Heart left ventricle (tissue), 16 donors: ENCODE data around the gene KCNQ4. TPM values are rescaled to one million over a fixed set of nuclear protein-coding genes. Genes with fewer than 3 reads are reported as not detected.

Experiments
- ATAC-seq, 4 donors: fragments of 200-7000 bp; cut with Tn5 transposase; one replicate each; pipeline ENCODE4 v1.9.1; 2020 to 2022; ENCODE audit warnings: moderate library complexity in 4 of 4, mild to moderate bottlenecking in 3 of 4, moderate number of reproducible peaks in 1 of 4
- DNase-seq, 5 donors: peaks; one replicate each; pipeline ENCODE4 v3.0.0-alpha.2; 2020
- H3K27ac ChIP-seq, 12 donors: fragments of 200-600 bp; sonication (generic) in 4 of 12; one replicate each; pipeline versions ENCODE4 v1.5.0 to v1.8.0; 2016 to 2022; ENCODE audit warnings: mild to moderate bottlenecking in 2 of 12
- H3K27me3 ChIP-seq, 9 donors: fragments of 200-600 bp; sonication (generic) in 2 of 9; one replicate each; pipeline versions ENCODE4 v1.5.1 to v1.8.0; 2016 to 2022; ENCODE audit warnings: mild to moderate bottlenecking in 3 of 9
- H3K36me3 ChIP-seq, 9 donors: fragments of 200-600 bp; sonication (generic) in 2 of 9; one replicate each; pipeline versions ENCODE4 v1.5.0 to v1.8.0; 2018 to 2022; ENCODE audit warnings: mild to moderate bottlenecking in 2 of 9
- H3K4me1 ChIP-seq, 12 donors: fragments of 200-600 bp; sonication (generic) in 4 of 12; one replicate each; pipeline versions ENCODE4 v1.5.0 to v1.8.0; 2016 to 2022; ENCODE audit warnings: mild to moderate bottlenecking in 3 of 12
- H3K4me3 ChIP-seq, 12 donors: fragments of 200-600 bp; sonication (generic) in 4 of 12; one replicate each; pipeline versions ENCODE4 v1.5.0 to v1.8.0; 2017 to 2022; ENCODE audit warnings: mild to moderate bottlenecking in 9 of 12, moderate library complexity in 4 of 12
- H3K9me3 ChIP-seq, 12 donors: fragments of 200-600 bp; sonication (generic) in 4 of 12; one replicate each; pipeline versions ENCODE4 v1.5.0 to v1.8.0; 2016 to 2022; ENCODE audit warnings: mild to moderate bottlenecking in 1 of 12
- POLR2A ChIP-seq, 2 donors: fragments of 450-650 bp; IDR thresholded peaks; one replicate each; pipeline ENCODE4 v1.6.1; 2017; ENCODE audit warnings: antibody characterized with exemption in 2 of 2, mild to moderate bottlenecking in 2 of 2, moderate library complexity in 2 of 2
- WGBS, 4 donors: extraction: QIAGEN DNeasy Blood & Tissue Kit in 2 of 4; methylation state at CpG; one replicate each; pipeline versions ENCODE4 v1.1.5 to v1.1.7; 2013 to 2018; 5-methylcytosine and 5-hydroxymethylcytosine counted together
- intact Hi-C, 10 donors: fragments of 100-400 bp; cut with DNase I; formaldehyde crosslinking; loops; one replicate each; pipeline versions ENCODE4 v1.11.1 to v1.14.2; 2022
- polyA plus RNA-seq, 2 donors: library from polyadenylated mRNA; stranded (reverse); fragments of 200-250 nt; gene quantifications; one replicate each; pipeline ENCODE4 v1.2.3, GENCODE V29; 2013
- total RNA-seq, 9 donors: library from RNA; depleted of rRNA in 2 of 9; stranded (reverse); fragments of >200 nt in 2 of 9; fragmentation: NEBNext Ultra II Directional in 3 of 9; extraction: Animal tissue kit (Norgen Biotek cat#: 25700) in 3 of 9; gene quantifications; one replicate each; pipeline versions ENCODE4 v1.1.0 to v1.2.4, GENCODE V29; 2016 to 2023
- TF ChIP-seq, protein P1 (sequence below), 12 donors: fragments of 200-600 bp; sonication (generic) in 4 of 12; IDR thresholded peaks; one replicate each; pipeline versions ENCODE4 v1.5.0 to v1.8.0; 2018 to 2022; ENCODE audit warnings: antibody characterized with exemption in 12 of 12, mild to moderate bottlenecking in 5 of 12
- donor health status: ischemic (EF 13 %, LVEDD 7.1; RV severe dilation, severe dysfunction).
- donor health status: healthy with polysubstance abuse.
- donor health status: DM: no; HTN: yes; CAD: no.
- donor health status: DM: no; HTN: no; CAD: no.
- donor health status: ischemic (EF 25% LVEDD 6.9; RV normal size, moderate dysfunction).
- donor health status: ischemic (EF 25% LVEDD 5.7; RV mildly dilated, moderate dysfunction).
- donor health status: healthy.
- donor health status: DM: yes; HTN: yes; CAD: no.
- donor health status: ischemic (EF 35%, LVEDD 5.7; RV mildly dilated, moderate dysfunction).
- donor health status: nonischemic (EF 11% LVEDD 7.7; RV severe dilation, severe dysfunction).
- donor health status: DM: yes; HTN: yes; CAD: no.
- donor health status: PGD.
- donor health status: ischemic (EF 29% LVEDD 5.4; RV normal size, mild dysfunction).
- donor health status: nonischemic (EF 23%, LVEDD 6.1; RV moderate dilation, normal function).

KCNQ4 gene
- total and polyA plus RNA-seq, 11 donors, result 1.3 to 4.4 (median 1.9) TPM

- Histone ChIP-seq H3K4me3 (peak overlapping the region in 9 of 12 donors; percentile 6 to 38 (median 28)), H3K4me1 (peaks cover 0 to 8% (median 0%) of the 10 kb centered on the region in 12 donors), H3K27ac (no peak overlapping the region), H3K27me3 (peaks cover 7 to 36% (median 18%) of the 10 kb centered on the region in 9 donors), H3K36me3 (no peaks in the 10 kb centered on the region), H3K9me3 (no peaks in the 10 kb centered on the region)
- WGBS, 4 donors, result 21 to 45% (median 28%) methylated on average over 24 to 73 of the region's 73 CpGs
- no peak for TF ChIP-seq POLR2A (IDR thresholded peaks at IDR 0.05)
- TF ChIP-seq, protein P1, sequence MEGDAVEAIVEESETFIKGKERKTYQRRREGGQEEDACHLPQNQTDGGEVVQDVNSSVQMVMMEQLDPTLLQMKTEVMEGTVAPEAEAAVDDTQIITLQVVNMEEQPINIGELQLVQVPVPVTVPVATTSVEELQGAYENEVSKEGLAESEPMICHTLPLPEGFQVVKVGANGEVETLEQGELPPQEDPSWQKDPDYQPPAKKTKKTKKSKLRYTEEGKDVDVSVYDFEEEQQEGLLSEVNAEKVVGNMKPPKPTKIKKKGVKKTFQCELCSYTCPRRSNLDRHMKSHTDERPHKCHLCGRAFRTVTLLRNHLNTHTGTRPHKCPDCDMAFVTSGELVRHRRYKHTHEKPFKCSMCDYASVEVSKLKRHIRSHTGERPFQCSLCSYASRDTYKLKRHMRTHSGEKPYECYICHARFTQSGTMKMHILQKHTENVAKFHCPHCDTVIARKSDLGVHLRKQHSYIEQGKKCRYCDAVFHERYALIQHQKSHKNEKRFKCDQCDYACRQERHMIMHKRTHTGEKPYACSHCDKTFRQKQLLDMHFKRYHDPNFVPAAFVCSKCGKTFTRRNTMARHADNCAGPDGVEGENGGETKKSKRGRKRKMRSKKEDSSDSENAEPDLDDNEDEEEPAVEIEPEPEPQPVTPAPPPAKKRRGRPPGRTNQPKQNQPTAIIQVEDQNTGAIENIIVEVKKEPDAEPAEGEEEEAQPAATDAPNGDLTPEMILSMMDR (IDR thresholded peaks at IDR 0.05), result no peak
- DNase-seq (no peak), ATAC-seq (peak in 2 of 4 donors; percentile 46)
- intact Hi-C loops, result no loop called here
Measured at GRCh38 chr1:40884055-40884795, 100.6 kb downstream of the KCNQ4 start.

DNA sequence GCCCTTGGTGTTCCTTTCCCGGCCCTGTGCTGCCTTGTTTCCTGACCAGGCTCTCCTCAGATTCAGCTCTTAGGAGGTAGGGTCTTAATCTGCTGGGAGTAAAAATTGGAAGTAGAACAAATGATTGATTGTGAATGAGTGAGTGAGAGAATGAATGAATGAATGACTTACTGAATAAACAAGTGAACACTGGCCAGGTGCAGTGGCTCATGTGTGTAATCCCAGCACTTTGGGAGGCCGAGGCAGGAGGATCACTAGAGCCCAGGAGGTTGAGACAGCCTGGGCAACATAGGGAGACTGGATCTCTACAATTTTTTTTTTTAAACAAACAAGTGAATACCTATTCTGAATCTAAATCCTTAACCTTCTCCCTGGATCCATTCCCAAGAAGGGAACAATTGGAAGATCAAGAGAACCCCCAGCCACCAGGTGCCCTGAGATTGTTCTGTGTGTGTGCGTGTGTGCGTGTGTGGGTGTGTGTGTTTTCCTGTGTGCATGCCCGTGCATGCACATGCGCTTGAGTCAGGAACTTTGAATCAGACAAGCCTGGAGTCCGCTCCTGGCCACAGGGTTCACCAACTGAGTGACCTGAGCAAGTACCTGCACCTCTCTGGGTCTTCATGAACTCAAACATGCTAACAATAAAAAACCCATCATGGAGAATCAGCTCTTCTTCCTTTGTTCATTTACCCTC, 102.9 kb downstream of the KCNQ4 start:
- intact Hi-C loops, result no loop called here
- H3K4me1 ChIP-seq, result peaks cover 0 to 8% (median 0%) of the 10 kb centered on the region in 12 donors
- ATAC-seq (no peak), DNase-seq (no peak)
- no peaks in the 10 kb centered on the region for H3K9me3 ChIP-seq
- H3K36me3 ChIP-seq, result no peaks in the 10 kb centered on the region
- no peak overlapping the region for H3K27ac ChIP-seq
- 70 to 82% (median 80%) methylated on average over 7 of the region's 7 CpGs for WGBS, 4 donors
- H3K4me3 ChIP-seq, result no peak overlapping the region
- TF ChIP-seq POLR2A (IDR thresholded peaks at IDR 0.05), result no peak
- TF ChIP-seq, protein P1 (IDR thresholded peaks at IDR 0.05), result no peak
- peaks cover 7 to 36% (median 18%) of the 10 kb centered on the region in 9 donors for H3K27me3 ChIP-seq

DNA sequence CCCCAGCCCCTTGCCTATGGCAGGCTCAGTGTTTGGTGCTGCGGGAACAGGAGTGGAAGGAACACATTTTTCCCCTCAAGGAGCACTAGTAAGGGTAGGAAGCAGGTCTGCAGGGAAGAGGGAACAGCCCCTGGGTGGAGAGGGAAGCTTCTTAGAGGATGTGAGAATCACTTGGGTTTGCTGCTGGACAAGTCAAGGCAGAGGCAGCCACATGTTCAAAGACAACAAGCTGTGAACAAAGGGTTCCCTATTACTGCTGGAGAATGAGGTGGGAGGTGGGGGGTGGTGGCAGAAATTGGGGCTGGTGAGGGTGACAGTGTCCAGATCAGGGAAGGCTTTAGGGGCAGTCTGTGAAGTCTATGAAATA, 103.4 kb downstream of the KCNQ4 start:
- no peaks in the 10 kb centered on the region for H3K36me3 ChIP-seq
- DNase-seq, result no peak
- no peak overlapping the region for H3K27ac ChIP-seq
- peak in 1 of 4 donors; percentile 20 for ATAC-seq
- intact Hi-C loops, result no loop called here
- 85 to 94% (median 89%) methylated on average over 1 of the region's 1 CpG for WGBS, 4 donors
- no peak overlapping the region for H3K4me3 ChIP-seq
- no peak for TF ChIP-seq POLR2A (IDR thresholded peaks at IDR 0.05)
- TF ChIP-seq, protein P1 (IDR thresholded peaks at IDR 0.05), result no peak
- H3K9me3 ChIP-seq, result no peaks in the 10 kb centered on the region
- H3K4me1 ChIP-seq, result peaks cover 0 to 8% (median 0%) of the 10 kb centered on the region in 12 donors
- peaks cover 7 to 36% (median 18%) of the 10 kb centered on the region in 9 donors for H3K27me3 ChIP-seq

- intact Hi-C loops, result no loop called here
- Histone ChIP-seq H3K9me3 (no peaks in the 10 kb centered on the region), H3K27me3 (peaks cover 7 to 35% (median 18%) of the 10 kb centered on the region in 9 donors), H3K4me1 (peaks cover 0 to 8% (median 0%) of the 10 kb centered on the region in 12 donors), H3K4me3 (no peak overlapping the region), H3K27ac (no peak overlapping the region), H3K36me3 (no peaks in the 10 kb centered on the region)
- 93 to 97% (median 96%) methylated on average over 6 of the region's 6 CpGs for WGBS, 4 donors
- DNase-seq (no peak), ATAC-seq (no peak)
- TF ChIP-seq POLR2A (IDR thresholded peaks at IDR 0.05), result no peak
- TF ChIP-seq, protein P1 (IDR thresholded peaks at IDR 0.05), result no peak
Measured at GRCh38 chr1:40887652-40888051, 104.1 kb downstream of the KCNQ4 start.
